Keratinocyte (primary cell): ENCODE measurements around the gene PRKCH. TPM values are rescaled to one million over a fixed set of nuclear protein-coding genes. Genes with fewer than 3 reads are reported as not detected.

Source experiments
- DNase-seq: peaks from one replicate; pipeline ENCODE4 v3.0.0-alpha.2; 2011; ENCODE audit warnings: low read depth, missing footprints, low spot score
- FAIRE-seq: peaks from 2 replicates; lab custom pipeline; 2011; peaks lifted over from hg19 to GRCh38; lab: Jason Lieb, UNC
- H2AFZ ChIP-seq: 2 replicates; pipeline ENCODE4 v1.6.0; 2012; ENCODE audit warnings: low read length, control low read depth, inconsistent platforms; ENCODE audit not compliant: control insufficient read depth
- H3K27ac ChIP-seq: 2 replicates; pipeline ENCODE4 v1.5.1; 2011; ENCODE audit warnings: low read length; ENCODE audit not compliant: control insufficient read depth, insufficient read depth
- H3K27me3 ChIP-seq: 3 replicates; pipeline ENCODE4 v1.6.0; 2011; ENCODE audit warnings: low read length; ENCODE audit not compliant: control insufficient read depth, insufficient read depth; ENCODE audit errors: extremely low read depth
- H3K36me3 ChIP-seq, 2 experiments: 2 replicates in 1 of 2; 3 replicates in 1 of 2; pipeline ENCODE4 v1.5.1; 2011; ENCODE audit warnings: low read length in 2 of 2, mild to moderate bottlenecking in 1 of 2; ENCODE audit not compliant: control insufficient read depth in 2 of 2, insufficient read depth in 2 of 2; ENCODE audit errors: extremely low read depth in 1 of 2
- H3K4me1 ChIP-seq: 3 replicates; pipeline ENCODE4 v1.5.1; 2011; ENCODE audit warnings: low read length; ENCODE audit not compliant: control insufficient read depth, insufficient read depth; ENCODE audit errors: extremely low read depth
- H3K4me2 ChIP-seq: 3 replicates; pipeline ENCODE4 v1.6.0; 2011; ENCODE audit warnings: low read depth, low read length; ENCODE audit not compliant: control insufficient read depth, insufficient read depth; ENCODE audit errors: extremely low read depth
- H3K4me3 ChIP-seq, 3 experiments: fragments of 200-600 bp in 1 of 3; sonication (generic) in 1 of 3; 2 replicates in 2 of 3; 3 replicates in 1 of 3; pipeline ENCODE4 v1.5.1; 2011 to 2016; ENCODE audit warnings: low read length in 3 of 3, mild to moderate bottlenecking in 3 of 3, control low read depth in 2 of 3, inconsistent platforms in 1 of 3, low read depth in 1 of 3, mixed read lengths in 1 of 3, mixed run types in 1 of 3, moderate library complexity in 1 of 3; ENCODE audit not compliant: control insufficient read depth in 2 of 3, insufficient read depth in 2 of 3; ENCODE audit errors: extremely low read depth in 1 of 3
- H3K79me2 ChIP-seq: 2 replicates; pipeline ENCODE4 v1.6.0; 2012; ENCODE audit warnings: low read length; ENCODE audit not compliant: control insufficient read depth, insufficient read depth
- H3K9ac ChIP-seq: 3 replicates; pipeline ENCODE4 v1.6.0; 2011; ENCODE audit warnings: low read length; ENCODE audit not compliant: control insufficient read depth, insufficient read depth; ENCODE audit errors: extremely low read depth
- H3K9me1 ChIP-seq: 3 replicates; pipeline ENCODE4 v1.6.0; 2011; ENCODE audit warnings: low read length; ENCODE audit not compliant: control insufficient read depth, insufficient read depth; ENCODE audit errors: extremely low read depth
- H3K9me3 ChIP-seq: 2 replicates; pipeline ENCODE4 v1.5.1; 2012; ENCODE audit warnings: low read depth, low read length; ENCODE audit not compliant: control insufficient read depth
- H4K20me1 ChIP-seq: 3 replicates; pipeline ENCODE4 v1.6.0; 2011; ENCODE audit warnings: low read length; ENCODE audit not compliant: control insufficient read depth, insufficient read depth; ENCODE audit errors: extremely low read depth
- EZH2 ChIP-seq: IDR thresholded peaks from one replicate; pipeline ENCODE4 v1.6.1; 2012; ENCODE audit warnings: inconsistent platforms, mild to moderate bottlenecking, low read length, moderate library complexity
- dilution Hi-C: fragments of 300-500 bp; cut with MboI; formaldehyde crosslinking; loops from one replicate; pipeline ENCODE4 v1.7.0; 2020; ENCODE audit warnings: low sequenced_read_pairs; ENCODE audit not compliant: extremely low pct_ligation_motif_present
- polyA plus RNA-seq, 5 experiments: library from polyadenylated mRNA; depleted of rRNA in 3 of 5; stranded (reverse) in 3 of 5; stranded (forward) in 1 of 5; unstranded in 1 of 5; fragments of >200 nt; gene quantifications; 1 replicate in 1 of 5; 2 replicates in 3 of 5; 3 replicates in 1 of 5; pipeline versions ENCODE4 v1.2.1 to v1.2.3, GENCODE V29; 2011 to 2012; ENCODE audit warnings: missing spikeins in 2 of 5, low read depth in 1 of 5, low replicate concordance in 1 of 5
- TF ChIP-seq, protein P1 (sequence below), 3 experiments: IDR thresholded peaks in 1 of 3; conservative IDR thresholded peaks in 1 of 3; optimal IDR thresholded peaks in 1 of 3; 2 replicates in 2 of 3; 3 replicates in 1 of 3; pipeline versions ENCODE3 to v1.5.1; 2011; ENCODE audit warnings: low read length in 3 of 3, mild to moderate bottlenecking in 3 of 3, moderate library complexity in 2 of 3, control low read depth in 1 of 3, inconsistent platforms in 1 of 3; ENCODE audit not compliant: insufficient read depth in 2 of 3; ENCODE audit errors: extremely low read depth in 1 of 3

The PRKCH gene
- polyA plus RNA-seq, 1 donor (not counting 4 experiments of a cell fraction or from before 2014, with no cell fraction given) = 13.7 TPM

DNA sequence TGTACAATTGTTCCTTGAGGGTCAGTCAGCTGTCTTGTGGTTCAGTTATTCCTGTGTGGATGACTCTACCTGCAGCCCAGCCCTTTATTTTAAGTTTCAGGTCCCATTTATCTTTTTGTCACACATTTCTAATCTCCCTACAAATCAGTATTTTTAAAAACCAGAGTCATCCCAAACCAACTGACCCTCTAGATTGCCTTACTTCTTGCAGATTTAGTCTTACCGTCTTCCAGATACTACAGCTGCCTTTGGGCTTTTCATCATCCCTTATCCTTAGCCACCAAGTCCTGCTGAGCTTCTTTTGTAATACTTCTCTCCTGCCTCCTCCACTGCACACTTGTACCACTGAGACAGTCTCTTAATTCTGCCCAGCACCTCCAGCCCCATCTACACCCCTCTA lies 54.9 kb downstream of the PRKCH start:
- H3K9me1 ChIP-seq = no peaks in the 10 kb centered on the region
- no peak for FAIRE-seq
- H3K9me3 ChIP-seq = peaks cover 3% of the 10 kb centered on the region
- H4K20me1 ChIP-seq = no peaks in the 10 kb centered on the region
- no peaks in the 10 kb centered on the region for H3K36me3 ChIP-seq
- H3K9ac ChIP-seq = no peak overlapping the region
- dilution Hi-C loops = no loop called here
- TF ChIP-seq, protein P1, sequence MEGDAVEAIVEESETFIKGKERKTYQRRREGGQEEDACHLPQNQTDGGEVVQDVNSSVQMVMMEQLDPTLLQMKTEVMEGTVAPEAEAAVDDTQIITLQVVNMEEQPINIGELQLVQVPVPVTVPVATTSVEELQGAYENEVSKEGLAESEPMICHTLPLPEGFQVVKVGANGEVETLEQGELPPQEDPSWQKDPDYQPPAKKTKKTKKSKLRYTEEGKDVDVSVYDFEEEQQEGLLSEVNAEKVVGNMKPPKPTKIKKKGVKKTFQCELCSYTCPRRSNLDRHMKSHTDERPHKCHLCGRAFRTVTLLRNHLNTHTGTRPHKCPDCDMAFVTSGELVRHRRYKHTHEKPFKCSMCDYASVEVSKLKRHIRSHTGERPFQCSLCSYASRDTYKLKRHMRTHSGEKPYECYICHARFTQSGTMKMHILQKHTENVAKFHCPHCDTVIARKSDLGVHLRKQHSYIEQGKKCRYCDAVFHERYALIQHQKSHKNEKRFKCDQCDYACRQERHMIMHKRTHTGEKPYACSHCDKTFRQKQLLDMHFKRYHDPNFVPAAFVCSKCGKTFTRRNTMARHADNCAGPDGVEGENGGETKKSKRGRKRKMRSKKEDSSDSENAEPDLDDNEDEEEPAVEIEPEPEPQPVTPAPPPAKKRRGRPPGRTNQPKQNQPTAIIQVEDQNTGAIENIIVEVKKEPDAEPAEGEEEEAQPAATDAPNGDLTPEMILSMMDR (optimal IDR thresholded peaks at IDR 0.05 in 1 of 3, IDR thresholded peaks at IDR 0.05 in 1 of 3, conservative IDR thresholded peaks at IDR 0.05 in 1 of 3; ENCODE audit: extremely low read depth in 1 of 3, insufficient read depth in 2 of 3, low read length in 3 of 3) = no peak
- no peak for TF ChIP-seq EZH2
- H2AFZ ChIP-seq = no peak overlapping the region
- DNase-seq = no peak
- H3K4me2 ChIP-seq = no peak overlapping the region
- no peak overlapping the region for H3K4me3 ChIP-seq
- H3K27ac ChIP-seq = no peak overlapping the region
- H3K79me2 ChIP-seq = no peaks in the 10 kb centered on the region
- H3K4me1 ChIP-seq = peaks cover 6% of the 10 kb centered on the region
- H3K27me3 ChIP-seq = no peaks in the 10 kb centered on the region

DNA sequence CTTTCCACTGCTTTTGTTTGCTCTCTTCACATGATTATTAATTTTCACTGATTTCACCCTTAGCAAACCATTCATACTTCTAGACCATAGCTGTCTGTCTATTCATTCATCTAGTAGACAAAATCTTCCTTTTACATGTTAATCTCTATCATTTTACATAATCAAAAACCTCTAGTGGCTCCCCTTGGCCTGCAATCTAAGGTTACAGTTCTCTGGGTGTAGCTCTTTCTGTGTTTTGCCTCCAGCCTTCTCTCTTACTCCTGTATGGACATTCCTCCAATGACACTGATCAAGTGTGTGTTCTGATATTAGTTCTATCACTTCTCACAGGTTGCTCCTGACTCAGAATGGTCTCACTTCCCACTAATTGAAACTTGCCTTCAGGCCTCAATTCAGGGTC lies 56.4 kb downstream of the PRKCH start:
- no peak for DNase-seq
- Histone ChIP-seq H4K20me1 (no peaks in the 10 kb centered on the region), H3K79me2 (no peaks in the 10 kb centered on the region), H3K27me3 (no peaks in the 10 kb centered on the region), H3K9me1 (no peaks in the 10 kb centered on the region), H3K36me3 (no peaks in the 10 kb centered on the region), H3K27ac (no peak overlapping the region), H2AFZ (no peak overlapping the region), H3K9ac (no peak overlapping the region), H3K4me2 (no peak overlapping the region), H3K9me3 (peaks cover 3% of the 10 kb centered on the region), H3K4me1 (peaks cover 13% of the 10 kb centered on the region), H3K4me3 (no peak overlapping the region)
- FAIRE-seq = no peak
- dilution Hi-C loops = no loop called here
- TF ChIP-seq, protein P1 (optimal IDR thresholded peaks at IDR 0.05 in 1 of 3, IDR thresholded peaks at IDR 0.05 in 1 of 3, conservative IDR thresholded peaks at IDR 0.05 in 1 of 3; ENCODE audit: extremely low read depth in 1 of 3, insufficient read depth in 2 of 3, low read length in 3 of 3) = no peak
- no peak for TF ChIP-seq EZH2
